NT2/D1 (cell line): ENCODE data around the gene PFDN4.
A peak's percentile ranks its signal among the peaks of the same experiment; 100 is the strongest.
"Not testable (repeated sequence)": the region's sequence is repeated elsewhere in the genome, so short reads cannot be mapped to it uniquely, and the experiment has no call there.

Experiments
- DNase-seq: peaks from one replicate; pipeline ENCODE4 v3.0.0-alpha.2; 2011; ENCODE audit warnings: low read depth, low spot score
- H3K27me3 ChIP-seq: 2 replicates; pipeline ENCODE4 v1.6.0; 2011; ENCODE audit warnings: mild to moderate bottlenecking; ENCODE audit not compliant: insufficient read length, insufficient read depth
- H3K36me3 ChIP-seq: 2 replicates; pipeline ENCODE4 v1.6.1; 2011; ENCODE audit warnings: mild to moderate bottlenecking, low read length, mixed read lengths; ENCODE audit not compliant: insufficient read depth, insufficient read length
- H3K4me1 ChIP-seq: 2 replicates; pipeline ENCODE4 v1.5.1; 2011; ENCODE audit not compliant: insufficient read depth, insufficient read length
- H3K4me3 ChIP-seq: 2 replicates; pipeline ENCODE4 v1.5.1; 2011; ENCODE audit warnings: low read depth; ENCODE audit not compliant: insufficient read length
- H3K9ac ChIP-seq: 2 replicates; pipeline ENCODE4 v1.6.0; 2011; ENCODE audit warnings: low read depth; ENCODE audit not compliant: insufficient read length
- H3K9me3 ChIP-seq: 2 replicates; pipeline ENCODE4 v1.5.1; 2011; ENCODE audit warnings: mild to moderate bottlenecking, low read length; ENCODE audit not compliant: insufficient read depth
- SUZ12 ChIP-seq: IDR thresholded peaks from 2 replicates; pipeline ENCODE4 v1.6.1; 2011; ENCODE audit not compliant: insufficient read length, insufficient read depth; ENCODE audit errors: extremely low read depth
- YY1 ChIP-seq: IDR thresholded peaks from 2 replicates; pipeline ENCODE4 v1.6.1; 2011; ENCODE audit not compliant: insufficient read length, insufficient read depth
- ZNF274 ChIP-seq: IDR thresholded peaks from 2 replicates; pipeline ENCODE4 v1.6.1; 2011; ENCODE audit warnings: mild to moderate bottlenecking, low read depth, low read length

The PFDN4 gene

GRCh38 chr20:54220722-54221121, 12.8 kb downstream of the PFDN4 start:
- H3K4me1 ChIP-seq, result peaks cover 4% of the 10 kb centered on the region
- H3K36me3 ChIP-seq, result peaks cover 52% of the 10 kb centered on the region
- no peaks in the 10 kb centered on the region for H3K27me3 ChIP-seq
- no peaks in the 10 kb centered on the region for H3K9me3 ChIP-seq
- H3K4me3 ChIP-seq, result no peak overlapping the region
- no peak for DNase-seq
- no peak for TF ChIP-seq YY1
- no peak overlapping the region for H3K9ac ChIP-seq

GRCh38 chr20:54221353-54221752, 13.5 kb downstream of the PFDN4 start:
- no peak for DNase-seq
- peaks cover 4% of the 10 kb centered on the region for H3K4me1 ChIP-seq
- no peaks in the 10 kb centered on the region for H3K9me3 ChIP-seq
- no peak overlapping the region for H3K4me3 ChIP-seq
- no peak overlapping the region for H3K9ac ChIP-seq
- H3K27me3 ChIP-seq, result no peaks in the 10 kb centered on the region
- peaks cover 45% of the 10 kb centered on the region for H3K36me3 ChIP-seq
- TF ChIP-seq ZNF274 (no peak), YY1 (no peak), SUZ12 (no peak)

GRCh38 chr20:54221996-54222890, 14.4 kb downstream of the PFDN4 start:
- no peaks in the 10 kb centered on the region for H3K9me3 ChIP-seq
- TF ChIP-seq ZNF274 (no peak), SUZ12 (no peak), YY1 (no peak)
- H3K27me3 ChIP-seq, result no peaks in the 10 kb centered on the region
- H3K9ac ChIP-seq, result no peak overlapping the region
- H3K36me3 ChIP-seq, result peaks cover 39% of the 10 kb centered on the region
- no peak overlapping the region for H3K4me3 ChIP-seq
- peaks cover 4% of the 10 kb centered on the region for H3K4me1 ChIP-seq
- DNase-seq, result no peak

- Histone ChIP-seq H3K36me3 (peaks cover 30% of the 10 kb centered on the region), H3K27me3 (no peaks in the 10 kb centered on the region), H3K4me3 (no peak overlapping the region), H3K9ac (no peak overlapping the region), H3K9me3 (no peaks in the 10 kb centered on the region; the same call in 1 of the 2 replicates), H3K4me1 (peaks cover 4% of the 10 kb centered on the region)
- DNase-seq, result no peak
- no peak for TF ChIP-seq YY1
- no peak for TF ChIP-seq ZNF274
Measured at GRCh38 chr20:54223285-54223684, 15.4 kb downstream of the PFDN4 start.

- Histone ChIP-seq H3K27me3 (no peaks in the 10 kb centered on the region), H3K9me3 (no peaks in the 10 kb centered on the region; the same call in 1 of the 2 replicates), H3K36me3 (peaks cover 26% of the 10 kb centered on the region), H3K4me1 (peaks cover 4% of the 10 kb centered on the region), H3K4me3 (no peak overlapping the region), H3K9ac (no peak overlapping the region)
- peak; percentile 57 for DNase-seq
- TF ChIP-seq SUZ12, result no peak
- no peak for TF ChIP-seq YY1
- no peak for TF ChIP-seq ZNF274
Measured at GRCh38 chr20:54223751-54224150, 15.9 kb downstream of the PFDN4 start.

GRCh38 chr20:54224642-54225041, 16.8 kb downstream of the PFDN4 start:
- H3K36me3 ChIP-seq, result peaks cover 17% of the 10 kb centered on the region
- DNase-seq, H3K27me3 ChIP-seq: not testable (repeated sequence)

GRCh38 chr20:54227241-54227640, 19.4 kb downstream of the PFDN4 start:
- no peak for TF ChIP-seq SUZ12
- no peak for DNase-seq
- H3K4me3 ChIP-seq, result no peak overlapping the region

More at GRCh38 chr20:54224642-54225041, 16.8 kb downstream of the PFDN4 start:
- H3K9ac ChIP-seq, H3K4me3 ChIP-seq, H3K9me3 ChIP-seq, H3K4me1 ChIP-seq: not testable (repeated sequence)

GRCh38 chr20:54227751-54228150, 19.9 kb downstream of the PFDN4 start:
- Histone ChIP-seq H3K36me3 (no peaks in the 10 kb centered on the region), H3K27me3 (no peaks in the 10 kb centered on the region), H3K4me1 (no peaks in the 10 kb centered on the region), H3K9ac (no peak overlapping the region), H3K9me3 (peaks cover 6% of the 10 kb centered on the region), H3K4me3 (no peak overlapping the region)
- DNase-seq, result no peak
- TF ChIP-seq ZNF274 (no peak), SUZ12 (no peak), YY1 (no peak)

More at GRCh38 chr20:54227241-54227640, 19.4 kb downstream of the PFDN4 start:
- Histone ChIP-seq H3K27me3 (no peaks in the 10 kb centered on the region), H3K9ac (no peak overlapping the region), H3K9me3 (peaks cover under 1% of the 10 kb centered on the region; the same call in 1 of the 2 replicates), H3K4me1 (peaks cover 1% of the 10 kb centered on the region), H3K36me3 (no peaks in the 10 kb centered on the region)
